ENCODE results near the gene C16orf96.

C16orf96 gene

GRCh38 chr16:4556112-4556511 is at the start of gene C16orf96:
Gene C16orf96 (plus strand): TSS chr16:4556340. CDS start chr16:4556490, 150 bp downstream.
- peak; percentile 20 for DNase-seq (ENCODE audit: low read depth)

GRCh38 chr16:4506450-4506849 is 49.7 kb upstream of the C16orf96 start:
- DNase-seq (ENCODE audit: low read depth), result peak; percentile 81

- no peak for DNase-seq (ENCODE audit: low read depth)
Measured at GRCh38 chr16:4507588-4508345, 48.4 kb upstream of the C16orf96 start.

- DNase-seq (ENCODE audit: low read depth), result no peak
Measured at GRCh38 chr16:4508806-4509205, 47.3 kb upstream of the C16orf96 start.

- no peak for DNase-seq (ENCODE audit: low read depth)
Measured at GRCh38 chr16:4509420-4509819, 46.7 kb upstream of the C16orf96 start.

GRCh38 chr16:4510131-4510530 is 46.0 kb upstream of the C16orf96 start:
- no peak for DNase-seq (ENCODE audit: low read depth)

GRCh38 chr16:4510747-4511426 is 45.3 kb upstream of the C16orf96 start:
- DNase-seq (ENCODE audit: low read depth), result no peak

GRCh38 chr16:4511441-4512082 is 44.6 kb upstream of the C16orf96 start:
- peak; percentile 42 for DNase-seq (ENCODE audit: low read depth)

GRCh38 chr16:4512473-4512872 is 43.7 kb upstream of the C16orf96 start:
- no peak for DNase-seq (ENCODE audit: low read depth)

GRCh38 chr16:4513086-4513860 is 42.9 kb upstream of the C16orf96 start:
- DNase-seq (ENCODE audit: low read depth), result no peak

- DNase-seq (ENCODE audit: low read depth), result no peak
Measured at GRCh38 chr16:4513881-4514280, 42.3 kb upstream of the C16orf96 start.

- no peak for DNase-seq (ENCODE audit: low read depth)
Measured at GRCh38 chr16:4514606-4515005, 41.5 kb upstream of the C16orf96 start.

- no peak for DNase-seq (ENCODE audit: low read depth)
Measured at GRCh38 chr16:4515611-4516233, 40.4 kb upstream of the C16orf96 start.

- DNase-seq (ENCODE audit: low read depth), result peak; percentile 40
Measured at GRCh38 chr16:4517812-4518680, 38.1 kb upstream of the C16orf96 start.

- no peak for DNase-seq (ENCODE audit: low read depth)
Measured at GRCh38 chr16:4519274-4520058, 36.7 kb upstream of the C16orf96 start.

GRCh38 chr16:4520913-4521312 is 35.2 kb upstream of the C16orf96 start:
- DNase-seq (ENCODE audit: low read depth), result no peak

GRCh38 chr16:4522051-4522581 is 34.0 kb upstream of the C16orf96 start:
- no peak for DNase-seq (ENCODE audit: low read depth)

GRCh38 chr16:4523686-4524085 is 32.5 kb upstream of the C16orf96 start:
- DNase-seq (ENCODE audit: low read depth), result no peak

- no peak for DNase-seq (ENCODE audit: low read depth)
Measured at GRCh38 chr16:4524571-4524970, 31.6 kb upstream of the C16orf96 start.

- DNase-seq (ENCODE audit: low read depth), result no peak
Measured at GRCh38 chr16:4525069-4525468, 31.1 kb upstream of the C16orf96 start.

Data from iris pigment epithelial cell (primary cell).